ENCODE data around the gene PFKFB3.
"Not testable (repeated sequence)": the region's sequence is repeated elsewhere in the genome, so short reads cannot be mapped to it uniquely, and the experiment has no call there.

PFKFB3 gene

GRCh38 chr10:6191147-6191546, 11.6 kb upstream of the PFKFB3 start:
- ChIA-PET POLR2A (no interaction called here), CTCF (no interaction called here)
- TF ChIP-seq FOXA1 (IDR thresholded peaks at IDR 0.05) (no peak), SUZ12 (IDR thresholded peaks at IDR 0.05) (no peak), SP1 (IDR thresholded peaks at IDR 0.05) (no peak)
- DNase-seq (ENCODE audit: extremely low spot score): no peak

- POLR2A ChIA-PET: no interaction called here
- DNase-seq (ENCODE audit: extremely low spot score): no peak
- TF ChIP-seq TARDBP (IDR thresholded peaks at IDR 0.05): no peak
- no peak for TF ChIP-seq CTBP1 (IDR thresholded peaks at IDR 0.05; ENCODE audit: borderline replicate concordance)
- TF ChIP-seq FOXM1 (IDR thresholded peaks at IDR 0.05; ENCODE audit: borderline replicate concordance): no peak
- no peak for TF ChIP-seq FOXA1 (IDR thresholded peaks at IDR 0.05)
- no peak for TF ChIP-seq SUZ12 (IDR thresholded peaks at IDR 0.05)
- no peak for TF ChIP-seq LEF1 (IDR thresholded peaks at IDR 0.05; ENCODE audit: borderline replicate concordance)
- no peak for TF ChIP-seq ELF4 (IDR thresholded peaks at IDR 0.05)
- no peak for TF ChIP-seq SP1 (IDR thresholded peaks at IDR 0.05)
- CTCF ChIA-PET: no interaction called here
Observed at GRCh38 chr10:6191569-6191968, 11.2 kb upstream of the PFKFB3 start.

- ChIA-PET CTCF (interaction anchor here (1.1 kb wide), 1 partner anchor 9 kb away, joined by 3 read pairs; the partner anchor contains the start of gene PFKFB3), POLR2A (interaction anchor here (1.6 kb wide), 1 partner anchor 9 kb away, joined by 6 read pairs; the partner anchor contains the start of gene PFKFB3)
- DNase-seq (ENCODE audit: extremely low spot score): not testable (repeated sequence)
Observed at GRCh38 chr10:6193342-6193741, 9.4 kb upstream of the PFKFB3 start.

- ChIA-PET POLR2A (interaction anchor here (1.6 kb wide), 1 partner anchor 8 kb away, joined by 6 read pairs; the partner anchor contains the start of gene PFKFB3), CTCF (interaction anchor here (1.1 to 1.8 kb wide), 2 partner anchors 8 to 207 kb away, joined by 3 to 6 read pairs; partner anchors contain the start of gene PFKFB3)
- no peak for DNase-seq (ENCODE audit: extremely low spot score)
- no peak for TF ChIP-seq TARDBP (IDR thresholded peaks at IDR 0.05)
- no peak for TF ChIP-seq FOXK2 (IDR thresholded peaks at IDR 0.05)
- no peak for TF ChIP-seq LEF1 (IDR thresholded peaks at IDR 0.05; ENCODE audit: borderline replicate concordance)
Observed at GRCh38 chr10:6194311-6194710, 8.4 kb upstream of the PFKFB3 start.

GRCh38 chr10:6195376-6195775, 7.4 kb upstream of the PFKFB3 start:
- POLR2A ChIA-PET: no interaction called here
- TF ChIP-seq SP1 (IDR thresholded peaks at IDR 0.05) (no peak), ARNT (IDR thresholded peaks at IDR 0.05) (no peak), ZNF384 (IDR thresholded peaks at IDR 0.05) (no peak), FOXA1 (IDR thresholded peaks at IDR 0.05) (no peak), CTBP1 (IDR thresholded peaks at IDR 0.05; ENCODE audit: borderline replicate concordance) (no peak), HDGF (IDR thresholded peaks at IDR 0.05; ENCODE audit: borderline replicate concordance) (no peak), PKNOX1 (IDR thresholded peaks at IDR 0.05) (no peak), TARDBP (IDR thresholded peaks at IDR 0.05) (no peak), NFRKB (IDR thresholded peaks at IDR 0.05) (no peak), LEF1 (IDR thresholded peaks at IDR 0.05; ENCODE audit: borderline replicate concordance) (no peak)
- CTCF ChIA-PET: interaction anchor here (1.8 kb wide), 1 partner anchor 206 kb away, joined by 6 read pairs; no protein-coding TSS in a partner anchor
- no peak for DNase-seq (ENCODE audit: extremely low spot score)

GRCh38 chr10:6195846-6196245, 6.9 kb upstream of the PFKFB3 start:
- ChIA-PET CTCF (no interaction called here), POLR2A (no interaction called here)
- TF ChIP-seq PKNOX1 (IDR thresholded peaks at IDR 0.05): no peak
- no peak for TF ChIP-seq ZNF384 (IDR thresholded peaks at IDR 0.05)
- no peak for TF ChIP-seq SP1 (IDR thresholded peaks at IDR 0.05)
- DNase-seq (ENCODE audit: extremely low spot score): no peak

GRCh38 chr10:6196524-6196923, 6.2 kb upstream of the PFKFB3 start:
- DNase-seq (ENCODE audit: extremely low spot score); CTCF ChIA-PET; POLR2A ChIA-PET: not testable (repeated sequence)

- TF ChIP-seq PKNOX1 (IDR thresholded peaks at IDR 0.05): no peak
- TF ChIP-seq ELF4 (IDR thresholded peaks at IDR 0.05): no peak
- TF ChIP-seq FOXA1 (IDR thresholded peaks at IDR 0.05): no peak
- no peak for TF ChIP-seq SUZ12 (IDR thresholded peaks at IDR 0.05)
- TF ChIP-seq L3MBTL2 (conservative IDR thresholded peaks at IDR 0.05): no peak
- TF ChIP-seq CTBP1 (IDR thresholded peaks at IDR 0.05; ENCODE audit: borderline replicate concordance): no peak
- no peak for TF ChIP-seq ZNF384 (IDR thresholded peaks at IDR 0.05)
- no peak for TF ChIP-seq BHLHE40 (IDR thresholded peaks at IDR 0.05; ENCODE audit: borderline replicate concordance)
- no peak for TF ChIP-seq SP1 (IDR thresholded peaks at IDR 0.05)
- TF ChIP-seq FOXM1 (IDR thresholded peaks at IDR 0.05; ENCODE audit: borderline replicate concordance): no peak
- no peak for TF ChIP-seq ARNT (IDR thresholded peaks at IDR 0.05)
- TF ChIP-seq LEF1 (IDR thresholded peaks at IDR 0.05; ENCODE audit: borderline replicate concordance): no peak
- no peak for TF ChIP-seq NFRKB (IDR thresholded peaks at IDR 0.05)
- no peak for TF ChIP-seq HDGF (IDR thresholded peaks at IDR 0.05; ENCODE audit: borderline replicate concordance)
- no peak for TF ChIP-seq FOXK2 (IDR thresholded peaks at IDR 0.05)
- ChIA-PET POLR2A (no interaction called here), CTCF (interaction anchor here (0.6 kb wide), 1 partner anchor 61 kb away, joined by 4 read pairs; no protein-coding TSS in a partner anchor)
- DNase-seq (ENCODE audit: extremely low spot score): no peak
Observed at GRCh38 chr10:6197321-6197720, 5.4 kb upstream of the PFKFB3 start.
